NCI-H748 treated with DMSO at 0.1 percent for 48 hours (cell line): ENCODE data around the gene RPS6KC1.
"Not testable (repeated sequence)": the region's sequence is repeated elsewhere in the genome, so short reads cannot be mapped to it uniquely, and the experiment has no call there.

Source experiments
- DNase-seq: peaks from one replicate; lab custom pipeline; 2025; lab: John Stamatoyannopoulos, UW

The RPS6KC1 gene

GRCh38 chr1:213051127-213051880, at the start of gene RPS6KC1:
RPS6KC1 (plus strand) TSS chr1:213051241; CDS start chr1:213051405, 164 bp downstream.
- peak; percentile 26 for DNase-seq

- no peak for DNase-seq
Measured at GRCh38 chr1:213003256-213003655, 47.8 kb upstream of the RPS6KC1 start.

GRCh38 chr1:213008564-213008963, 42.5 kb upstream of the RPS6KC1 start:
- no peak for DNase-seq

- DNase-seq, result no peak
Measured at GRCh38 chr1:213014642-213015041, 36.4 kb upstream of the RPS6KC1 start.

GRCh38 chr1:213015099-213016050, 35.7 kb upstream of the RPS6KC1 start, which contains the start of gene ANGEL2:
ANGEL2 (minus strand) TSS chr1:213015867; CDS start chr1:213015671, 196 bp downstream.
- peak; percentile 75 for DNase-seq

- DNase-seq, result no peak
Measured at GRCh38 chr1:213017447-213018273, 33.4 kb upstream of the RPS6KC1 start.

GRCh38 chr1:213019450-213019849, 31.6 kb upstream of the RPS6KC1 start:
- DNase-seq, result no peak

GRCh38 chr1:213020016-213020415, 31.0 kb upstream of the RPS6KC1 start:
- DNase-seq, result no peak

GRCh38 chr1:213027024-213027423, 24.0 kb upstream of the RPS6KC1 start:
- not testable (repeated sequence) for DNase-seq

GRCh38 chr1:213032651-213033050, 18.4 kb upstream of the RPS6KC1 start:
- DNase-seq, result no peak

- no peak for DNase-seq
Measured at GRCh38 chr1:213034713-213035112, 16.3 kb upstream of the RPS6KC1 start.

GRCh38 chr1:213035573-213035972, 15.5 kb upstream of the RPS6KC1 start:
- DNase-seq, result no peak

- DNase-seq, result no peak
Measured at GRCh38 chr1:213041443-213041842, 9.6 kb upstream of the RPS6KC1 start.

- peak; percentile 13 for DNase-seq
Measured at GRCh38 chr1:213045321-213046226, 5.5 kb upstream of the RPS6KC1 start.

- no peak for DNase-seq
Measured at GRCh38 chr1:213049232-213049631, 1.8 kb upstream of the RPS6KC1 start.

GRCh38 chr1:213050745-213051126, 305 bp upstream of the RPS6KC1 start:
- DNase-seq, result no peak

- no peak for DNase-seq
Measured at GRCh38 chr1:213051881-213052202, 801 bp downstream of the RPS6KC1 start.

GRCh38 chr1:213053455-213053854, 2.4 kb downstream of the RPS6KC1 start:
- DNase-seq, result no peak

- DNase-seq, result no peak
Measured at GRCh38 chr1:213054142-213054541, 3.1 kb downstream of the RPS6KC1 start.

GRCh38 chr1:213054733-213055591, 3.9 kb downstream of the RPS6KC1 start:
- no peak for DNase-seq
